GM13976 (cell line): Measurements from ENCODE around the gene REEP2.

Experiments used
- DNase-seq: peaks from one replicate; pipeline ENCODE4 v3.0.0; 2012; ENCODE audit warnings: low spot score
- CTCF ChIP-seq: IDR thresholded peaks from 2 replicates; pipeline ENCODE4 v1.5.1; 2012; ENCODE audit warnings: borderline replicate concordance, mild to moderate bottlenecking; ENCODE audit not compliant: insufficient read depth; ENCODE audit errors: extremely low read depth, missing control alignments, control extremely low read depth
- in situ Hi-C: fragments of 300-500 bp; cut with MboI; formaldehyde crosslinking; loops from one replicate; pipeline ENCODE4 v1.12.0; 2022; ENCODE audit warnings: low sequenced_read_pairs, mixed read lengths, inconsistent platforms; ENCODE audit not compliant: unreplicated experiment

The REEP2 gene

GRCh38 chr5:138461343-138462125, 22.7 kb downstream of the REEP2 start:
- no peak for DNase-seq
- in situ Hi-C loops, result no loop called here

DNA sequence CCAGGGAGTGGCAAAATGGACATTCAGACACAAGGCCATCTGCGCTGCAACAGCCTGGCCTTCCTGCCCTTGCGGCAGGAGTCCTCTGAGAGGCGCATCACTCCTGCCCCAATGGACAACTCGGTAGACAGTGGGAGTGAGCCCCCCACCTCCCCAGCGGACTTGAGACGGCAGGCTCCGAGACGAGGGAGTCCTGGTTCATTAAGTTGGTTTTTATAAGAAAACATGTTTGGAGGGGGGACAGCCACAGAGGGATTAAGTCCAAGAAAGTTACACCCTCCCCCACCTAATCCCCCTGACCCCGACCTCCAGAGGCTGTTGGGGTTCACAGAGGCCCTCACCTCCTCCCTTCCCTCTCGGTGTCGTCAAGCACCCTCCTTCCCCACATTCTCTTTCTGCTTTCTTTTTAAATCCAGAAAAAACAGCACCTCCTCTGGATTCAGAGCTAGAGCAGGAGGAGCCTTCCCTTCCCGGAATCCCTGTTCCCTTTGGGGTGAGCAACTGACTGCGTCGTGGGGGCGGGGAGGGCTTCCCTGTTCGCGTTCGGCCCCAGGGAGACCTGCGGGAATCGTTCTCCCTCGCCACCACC, 24.7 kb downstream of the REEP2 start:
- no peak for DNase-seq
- in situ Hi-C loops, result no loop called here
- TF ChIP-seq CTCF, result no peak

More at GRCh38 chr5:138461343-138462125, 22.7 kb downstream of the REEP2 start:
- no peak for TF ChIP-seq CTCF

DNA sequence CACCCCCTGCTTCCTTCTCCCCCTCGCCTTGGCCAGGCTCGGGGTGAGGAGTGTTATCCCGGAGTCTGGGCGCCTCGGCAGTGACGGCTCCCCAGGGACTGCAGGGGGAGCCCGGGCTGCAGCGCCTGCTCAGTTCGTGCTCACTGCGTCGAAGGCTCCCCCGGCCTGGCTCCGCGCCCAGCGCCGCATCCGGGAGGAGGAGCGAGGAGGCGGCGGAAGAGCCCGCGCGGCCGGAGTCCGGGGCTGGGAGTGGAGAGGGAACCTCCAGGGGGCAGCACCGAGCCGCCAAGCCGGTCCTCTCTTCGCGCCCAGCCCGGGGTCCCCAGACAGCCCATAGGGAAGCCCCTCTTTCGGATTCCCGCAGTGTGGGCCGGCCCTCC, 25.1 kb downstream of the REEP2 start:
- peak; percentile 97 for DNase-seq
- peak; percentile 69 for TF ChIP-seq CTCF
- in situ Hi-C loops, result no loop called here

GRCh38 chr5:138464388-138465260, 25.8 kb downstream of the REEP2 start:
- in situ Hi-C loops, result no loop called here

DNA sequence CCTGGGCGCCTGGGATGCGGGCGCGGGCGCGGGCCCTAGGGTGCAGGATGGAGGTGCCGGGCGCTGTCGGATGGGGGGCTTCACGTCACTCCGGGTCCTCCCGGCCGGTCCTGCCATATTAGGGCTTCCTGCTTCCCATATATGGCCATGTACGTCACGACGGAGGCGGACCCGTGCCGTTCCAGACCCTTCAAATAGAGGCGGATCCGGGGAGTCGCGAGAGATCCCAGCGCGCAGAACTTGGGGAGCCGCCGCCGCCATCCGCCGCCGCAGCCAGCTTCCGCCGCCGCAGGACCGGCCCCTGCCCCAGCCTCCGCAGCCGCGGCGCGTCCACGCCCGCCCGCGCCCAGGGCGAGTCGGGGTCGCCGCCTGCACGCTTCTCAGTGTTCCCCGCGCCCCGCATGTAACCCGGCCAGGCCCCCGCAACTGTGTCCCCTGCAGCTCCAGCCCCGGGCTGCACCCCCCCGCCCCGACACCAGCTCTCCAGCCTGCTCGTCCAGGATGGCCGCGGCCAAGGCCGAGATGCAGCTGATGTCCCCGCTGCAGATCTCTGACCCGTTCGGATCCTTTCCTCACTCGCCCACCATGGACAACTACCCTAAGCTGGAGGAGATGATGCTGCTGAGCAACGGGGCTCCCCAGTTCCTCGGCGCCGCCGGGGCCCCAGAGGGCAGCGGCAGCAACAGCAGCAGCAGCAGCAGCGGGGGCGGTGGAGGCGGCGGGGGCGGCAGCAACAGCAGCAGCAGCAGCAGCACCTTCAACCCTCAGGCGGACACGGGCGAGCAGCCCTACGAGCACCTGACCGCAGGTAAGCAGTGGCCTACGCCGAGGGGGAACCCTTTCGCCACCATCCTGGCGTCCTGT, 26.6 kb downstream of the REEP2 start, which contains the start of gene EGR1:
Gene EGR1 (plus strand): TSS at position 219 of the 864 bp plus-strand sequence. CDS start 283 bp downstream, at position 502.
- DNase-seq, result peak; percentile 93
- TF ChIP-seq CTCF, result no peak
- in situ Hi-C loops, result no loop called here

More at GRCh38 chr5:138464388-138465260, 25.8 kb downstream of the REEP2 start:
- TF ChIP-seq CTCF, result peak; percentile 8
- DNase-seq, result peak; percentile 95
